Epithelial cell of esophagus (primary cell): Measurements from ENCODE around the gene LRRFIP2.
A peak's percentile ranks its signal among the peaks of the same experiment; 100 is the strongest.
"Not testable (repeated sequence)": the region's sequence is repeated elsewhere in the genome, so short reads cannot be mapped to it uniquely, and the experiment has no call there.

ENCODE experiments used
- DNase-seq: peaks from one replicate; pipeline ENCODE4 v3.0.0; 2010; ENCODE audit warnings: low read depth
- H3K4me3 ChIP-seq: 2 replicates; pipeline ENCODE4 v1.5.1; 2011; ENCODE audit warnings: mild to moderate bottlenecking, low read length, control low read depth
- CTCF ChIP-seq: IDR thresholded peaks from 2 replicates; pipeline ENCODE4 v1.5.1; 2011; ENCODE audit warnings: low read depth, mild to moderate bottlenecking, low read length, control low read depth, inconsistent platforms; ENCODE audit not compliant: insufficient read depth; ENCODE audit errors: missing control alignments

The LRRFIP2 gene

GRCh38 chr3:37174532-37175126 is at the start of gene LRRFIP2:
LRRFIP2 (minus strand) TSS chr3:37174582; CDS start chr3:37148983, 25,599 bp downstream.
- DNase-seq, result peak; percentile 83

GRCh38 chr3:37223576-37223975 is 49.2 kb upstream of the LRRFIP2 start:
- no peak overlapping the region for H3K4me3 ChIP-seq
- no peak for TF ChIP-seq CTCF
- no peak for DNase-seq

More at GRCh38 chr3:37174532-37175126, at the start of gene LRRFIP2:
- no peak for TF ChIP-seq CTCF
- H3K4me3 ChIP-seq, result peak within 1 kb of the TSS; percentile 64

GRCh38 chr3:37223141-37223558 is 48.8 kb upstream of the LRRFIP2 start:
- no peak overlapping the region for H3K4me3 ChIP-seq
- no peak for DNase-seq
- TF ChIP-seq CTCF, result no peak

- not testable (repeated sequence) for H3K4me3 ChIP-seq, DNase-seq
Measured at GRCh38 chr3:37222542-37222941, 48.2 kb upstream of the LRRFIP2 start.

GRCh38 chr3:37221407-37221806 is 47.0 kb upstream of the LRRFIP2 start:
- H3K4me3 ChIP-seq, result no peak overlapping the region
- peak; percentile 91 for DNase-seq

GRCh38 chr3:37219266-37219665 is 44.9 kb upstream of the LRRFIP2 start:
- peak; percentile 78 for DNase-seq
- TF ChIP-seq CTCF, result no peak
- H3K4me3 ChIP-seq, result no peak overlapping the region

More at GRCh38 chr3:37221407-37221806, 47.0 kb upstream of the LRRFIP2 start:
- TF ChIP-seq CTCF, result no peak

GRCh38 chr3:37218206-37218605 is 43.8 kb upstream of the LRRFIP2 start:
- no peak for TF ChIP-seq CTCF
- DNase-seq, result no peak

More at GRCh38 chr3:37218206-37218605, 43.8 kb upstream of the LRRFIP2 start:
- H3K4me3 ChIP-seq, result no peak overlapping the region
